Breast epithelium (tissue), 4 donors: ENCODE data around the gene PEX11G. TPM values are rescaled to one million over a fixed set of nuclear protein-coding genes. Genes with fewer than 3 reads are reported as not detected.
"Not testable (repeated sequence)": the region's sequence is repeated elsewhere in the genome, so short reads cannot be mapped to it uniquely, and the experiment has no call there.

Experiments
- DNase-seq, 2 donors: peaks; one replicate each; pipeline ENCODE4 v3.0.0-alpha.2; 2019; ENCODE audit warnings: low spot score in 2 of 2
- H3K27ac ChIP-seq, 2 donors: fragments of 200-600 bp; sonication (generic) in 1 of 2; one replicate each; pipeline ENCODE4 v1.5.1; 2016 to 2019; ENCODE audit warnings: mild to moderate bottlenecking in 1 of 2
- H3K27me3 ChIP-seq, 2 donors: fragments of 200-600 bp; sonication (generic) in 1 of 2; one replicate each; pipeline versions ENCODE4 v1.5.1 to v1.6.0; 2017 to 2019; ENCODE audit warnings: control low read depth in 1 of 2, mild to moderate bottlenecking in 1 of 2
- H3K36me3 ChIP-seq: fragments of 200-600 bp; one replicate; pipeline ENCODE4 v1.5.1; 2019
- H3K4me1 ChIP-seq, 2 donors: fragments of 200-600 bp; sonication (generic); one replicate each; pipeline ENCODE4 v1.5.1; 2016 to 2019; ENCODE audit warnings: control low read depth in 1 of 2
- H3K4me3 ChIP-seq, 3 donors: fragments of 200-600 bp; sonication (generic); 1 replicate in 2 of 3; 2 replicates in 1 of 3; pipeline ENCODE4 v1.5.1; 2016 to 2019; ENCODE audit warnings: mild to moderate bottlenecking in 3 of 3, moderate library complexity in 2 of 3
- H3K9me3 ChIP-seq, 2 donors: fragments of 200-600 bp; sonication (generic) in 1 of 2; one replicate each; pipeline ENCODE4 v1.5.1; 2016 to 2019; ENCODE audit warnings: control low read depth in 1 of 2
- CTCF ChIP-seq, 3 donors: fragments of 450-650 bp; IDR thresholded peaks; one replicate each; pipeline ENCODE4 v1.5.1; 2016 to 2017; ENCODE audit warnings: antibody characterized with exemption in 3 of 3, mild to moderate bottlenecking in 3 of 3, moderate library complexity in 3 of 3
- POLR2A ChIP-seq: fragments of 450-650 bp; IDR thresholded peaks from one replicate; pipeline ENCODE4 v1.6.1; 2016; ENCODE audit warnings: antibody characterized with exemption, mild to moderate bottlenecking, moderate library complexity
- POLR2AphosphoS5 ChIP-seq, 3 donors: sonication (generic); formaldehyde crosslinking; IDR thresholded peaks; one replicate each; pipeline ENCODE4 v1.6.1; 2017; ENCODE audit warnings: antibody characterized with exemption in 3 of 3
- intact Hi-C: fragments of 100-400 bp; cut with DNase I; formaldehyde crosslinking; loops from one replicate; pipeline ENCODE4 v1.15.1; 2023; ENCODE audit warnings: low total_unique reads
- total RNA-seq, 3 donors: library from RNA; depleted of rRNA; stranded (reverse); fragments of >200 nt; gene quantifications; one replicate each; pipeline ENCODE4 v1.1.0, GENCODE V29; 2016

Gene PEX11G
- total RNA-seq, 3 donors from 2014 or later, result 5.4 to 9.8 (median 7.2) TPM

DNA sequence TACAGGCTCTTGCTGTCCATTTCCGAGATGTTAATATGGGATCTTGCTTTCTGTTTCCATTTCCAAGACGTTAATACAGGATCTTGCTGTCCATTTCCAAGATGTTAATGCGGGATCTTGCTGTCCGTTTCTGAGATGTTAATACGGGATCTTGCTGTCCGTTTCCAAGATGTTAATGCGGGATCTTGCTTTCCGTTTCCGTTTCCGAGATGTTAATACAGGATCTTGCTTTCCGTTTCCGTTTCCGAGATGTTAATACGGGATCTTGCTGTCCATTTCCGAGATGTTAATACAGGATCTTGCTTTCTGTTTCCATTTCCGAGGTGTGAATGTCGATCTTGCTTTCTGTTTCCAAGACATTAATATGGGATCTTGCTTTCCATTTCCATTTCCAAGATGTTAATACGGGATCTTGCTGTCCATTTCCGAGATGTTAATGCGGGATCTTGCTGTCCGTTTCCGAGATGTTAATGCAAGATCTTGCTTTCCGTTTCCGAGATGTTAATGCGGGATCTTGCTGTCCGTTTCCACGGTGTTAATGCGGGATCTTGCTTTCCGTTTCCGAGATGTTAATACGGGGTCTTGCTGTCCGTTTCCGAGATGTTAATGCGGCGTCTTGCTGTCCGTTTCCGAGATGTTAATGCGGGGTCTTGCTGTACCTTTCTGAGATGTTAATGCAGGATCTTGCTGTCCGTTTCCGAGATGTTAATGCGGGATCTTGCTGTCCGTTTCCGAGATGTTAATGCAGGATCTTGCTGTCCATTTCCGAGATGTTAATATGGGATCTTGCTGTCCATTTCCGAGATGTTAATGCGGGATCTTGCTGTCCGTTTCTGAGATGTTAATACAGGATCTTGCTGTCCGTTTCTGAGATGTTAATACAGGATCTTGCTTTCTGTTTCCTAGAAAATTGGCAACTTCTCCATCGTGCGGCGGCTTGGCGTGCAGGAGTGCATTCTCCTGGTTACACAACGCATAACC, 38.3 kb downstream of the PEX11G start:
- Histone ChIP-seq H3K27ac (no peak overlapping the region), H3K4me3 (no peak overlapping the region), H3K9me3 (no peaks in the 10 kb centered on the region), H3K4me1 (no peaks in the 10 kb centered on the region), H3K36me3 (peaks cover 5% of the 10 kb centered on the region), H3K27me3 (no peaks in the 10 kb centered on the region)
- TF ChIP-seq CTCF (IDR thresholded peaks at IDR 0.05) (no peak), POLR2AphosphoS5 (IDR thresholded peaks at IDR 0.05) (no peak), POLR2A (no peak)
- intact Hi-C loops, result no loop called here
- DNase-seq, result no peak

- H3K4me1 ChIP-seq, H3K4me3 ChIP-seq, DNase-seq, intact Hi-C loops, H3K27ac ChIP-seq, H3K27me3 ChIP-seq, H3K9me3 ChIP-seq, H3K36me3 ChIP-seq: not testable (repeated sequence)
These were observed 39.3 kb downstream of the PEX11G start for GRCh38 chr19:7449391-7450070.

GRCh38 chr19:7447648-7448047, 41.2 kb downstream of the PEX11G start:
- H3K27me3 ChIP-seq, result no peaks in the 10 kb centered on the region
- peaks cover 5% of the 10 kb centered on the region for H3K36me3 ChIP-seq
- no peak for DNase-seq

GRCh38 chr19:7445104-7445503, 43.7 kb downstream of the PEX11G start:
- Histone ChIP-seq H3K4me3 (no peak overlapping the region), H3K27me3 (no peaks in the 10 kb centered on the region), H3K27ac (no peak overlapping the region), H3K36me3 (peaks cover 5% of the 10 kb centered on the region), H3K9me3 (no peaks in the 10 kb centered on the region), H3K4me1 (no peaks in the 10 kb centered on the region)
- TF ChIP-seq POLR2A (no peak), CTCF (IDR thresholded peaks at IDR 0.05) (no peak), POLR2AphosphoS5 (IDR thresholded peaks at IDR 0.05) (no peak)
- intact Hi-C loops, result no loop called here
- DNase-seq, result no peak

More at GRCh38 chr19:7447648-7448047, 41.2 kb downstream of the PEX11G start:
- Histone ChIP-seq H3K4me1 (no peaks in the 10 kb centered on the region), H3K9me3 (no peaks in the 10 kb centered on the region), H3K27ac (no peak overlapping the region), H3K4me3 (no peak overlapping the region)
- no peak for TF ChIP-seq POLR2AphosphoS5 (IDR thresholded peaks at IDR 0.05)
- TF ChIP-seq CTCF (IDR thresholded peaks at IDR 0.05), result no peak
- TF ChIP-seq POLR2A, result no peak
- intact Hi-C loops, result no loop called here

GRCh38 chr19:7444042-7444441, 44.8 kb downstream of the PEX11G start:
- Histone ChIP-seq H3K4me1 (no peaks in the 10 kb centered on the region), H3K27me3 (no peaks in the 10 kb centered on the region), H3K4me3 (no peak overlapping the region), H3K9me3 (no peaks in the 10 kb centered on the region), H3K36me3 (peaks cover 4% of the 10 kb centered on the region), H3K27ac (no peak overlapping the region)
- no peak for DNase-seq
- TF ChIP-seq CTCF (IDR thresholded peaks at IDR 0.05), result no peak
- intact Hi-C loops, result no loop called here
